ENCODE results near the gene NDUFV3. TPM values are rescaled to one million over a fixed set of nuclear protein-coding genes. Genes with fewer than 3 reads are reported as not detected.

Gene NDUFV3
- total RNA-seq, 4 donors from 2014 or later, result 41.4 to 61.0 (median 49.5) TPM

GRCh38 chr21:42848932-42849758 is 44.0 kb upstream of the NDUFV3 start:
- no peak for TF ChIP-seq CTCF (IDR thresholded peaks at IDR 0.05; ENCODE audit: low read depth)

DNA sequence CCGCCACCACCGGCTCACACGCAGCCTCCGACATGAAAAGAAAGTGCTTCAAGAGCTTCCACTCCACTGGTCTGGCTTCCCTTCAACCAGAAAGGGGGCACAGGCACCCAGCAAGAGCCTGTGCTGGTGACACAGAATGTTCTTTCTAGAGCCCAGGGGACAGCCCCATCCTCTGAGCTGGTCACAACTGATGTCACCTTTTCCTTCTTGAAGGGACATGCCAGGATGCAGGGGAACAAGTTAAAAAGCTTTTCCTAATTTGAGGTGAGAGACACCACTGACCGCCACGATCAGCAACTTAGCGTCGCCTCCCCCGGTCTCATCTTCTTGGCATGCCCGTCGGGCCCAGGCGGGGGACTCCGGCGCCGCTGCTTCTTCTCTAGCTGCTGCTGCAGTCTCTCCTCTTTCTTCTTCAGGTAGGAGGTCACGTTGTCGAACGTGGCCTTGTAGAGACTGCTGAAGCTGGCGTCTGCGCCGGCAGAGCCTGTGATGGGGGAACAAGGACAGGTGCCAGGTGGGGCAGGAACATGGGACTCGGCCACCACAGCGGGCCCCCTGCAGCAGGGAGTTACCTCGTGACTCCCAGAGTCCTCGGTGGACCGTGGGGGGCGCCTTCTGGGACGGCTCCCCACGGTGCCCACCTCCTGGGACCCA is 43.2 kb upstream of the NDUFV3 start:
- TF ChIP-seq CTCF (IDR thresholded peaks at IDR 0.05; ENCODE audit: low read depth), result no peak

- TF ChIP-seq CTCF (IDR thresholded peaks at IDR 0.05; ENCODE audit: low read depth), result no peak
Observed at GRCh38 chr21:42850463-42850862, 42.6 kb upstream of the NDUFV3 start.

DNA sequence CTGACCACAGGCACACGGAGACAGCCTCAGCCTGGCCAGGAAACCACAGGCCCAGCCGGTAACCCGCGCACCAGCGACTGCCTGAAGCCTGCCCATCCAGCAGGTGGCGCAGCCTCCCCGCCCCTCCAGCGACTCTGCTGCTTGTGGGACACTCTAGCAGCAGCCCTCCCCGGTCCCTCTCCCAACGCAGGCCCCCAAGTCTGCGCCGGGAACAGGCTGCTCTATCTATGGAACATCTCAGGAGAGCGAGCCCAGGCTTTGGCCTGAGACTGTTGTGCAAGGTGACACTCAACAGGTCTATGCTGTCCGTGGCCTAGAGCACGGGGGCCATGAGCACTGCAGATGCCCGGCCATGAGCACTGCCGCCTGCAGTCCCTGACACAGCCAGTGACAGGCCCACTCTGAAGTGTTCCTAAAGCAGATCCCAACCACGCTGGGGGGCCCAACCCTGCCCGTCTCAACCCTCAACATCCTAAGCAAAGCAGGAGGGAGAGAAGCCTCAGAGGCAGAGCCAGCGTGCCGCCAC is 42.2 kb upstream of the NDUFV3 start:
- TF ChIP-seq CTCF (IDR thresholded peaks at IDR 0.05; ENCODE audit: low read depth), result no peak

GRCh38 chr21:42851812-42852665 is 41.1 kb upstream of the NDUFV3 start:
- no peak for TF ChIP-seq CTCF (IDR thresholded peaks at IDR 0.05; ENCODE audit: low read depth)

DNA sequence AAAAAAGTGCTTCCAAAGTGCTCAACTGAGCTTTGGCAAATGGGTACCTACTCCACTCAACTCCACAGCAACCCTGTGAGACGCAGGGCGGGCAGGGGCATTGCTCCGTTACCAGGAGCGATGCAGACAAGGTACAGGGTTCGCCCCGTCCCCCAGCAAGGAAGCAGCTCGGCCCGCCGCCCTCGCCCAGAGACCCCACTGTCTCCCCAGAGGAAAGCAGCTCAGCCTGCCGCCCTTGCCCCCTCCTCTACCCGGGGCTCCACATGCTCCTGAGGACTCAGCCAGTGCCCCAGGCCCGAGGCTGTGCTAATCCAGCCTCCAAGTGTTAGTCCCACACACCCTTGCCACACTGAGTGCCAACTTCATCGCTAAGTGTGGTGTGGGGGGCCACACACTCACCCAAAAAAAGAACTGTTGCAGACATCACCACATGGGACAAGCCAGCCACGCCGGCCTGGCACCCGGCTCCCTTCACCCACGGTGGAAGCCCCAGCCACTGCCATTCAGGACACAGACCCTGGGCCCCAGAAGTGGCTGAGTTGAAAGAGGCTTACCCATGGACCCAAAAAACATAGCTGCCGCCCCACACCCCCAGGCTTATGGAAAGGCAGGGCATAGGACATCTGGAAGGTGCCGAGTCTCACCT is 40.1 kb upstream of the NDUFV3 start:
- no peak for TF ChIP-seq CTCF (IDR thresholded peaks at IDR 0.05; ENCODE audit: low read depth)

Measured in subcutaneous adipose tissue (tissue), 4 donors.